HG03196 (cell line): ENCODE measurements around the gene KIF23.

Experiments used
- ATAC-seq: cut with Tn5 transposase; IDR thresholded peaks from one replicate; pipeline ENCODE4 v1.9.1; 2021; ENCODE audit not compliant: unreplicated experiment

The KIF23 gene

GRCh38 chr15:69394556-69395282 lies 19.4 kb upstream of the KIF23 start:
- no peak for ATAC-seq

GRCh38 chr15:69395460-69395859 lies 18.7 kb upstream of the KIF23 start:
- no peak for ATAC-seq

GRCh38 chr15:69395991-69396390 lies 18.2 kb upstream of the KIF23 start:
- ATAC-seq, result no peak

GRCh38 chr15:69398491-69398891 lies 15.7 kb upstream of the KIF23 start:
- no peak for ATAC-seq

- ATAC-seq, result no peak
Measured at GRCh38 chr15:69400850-69401249, 13.3 kb upstream of the KIF23 start.

- no peak for ATAC-seq
Measured at GRCh38 chr15:69402816-69403215, 11.3 kb upstream of the KIF23 start.

GRCh38 chr15:69403594-69403993 lies 10.6 kb upstream of the KIF23 start:
- ATAC-seq, result no peak

- no peak for ATAC-seq
Measured at GRCh38 chr15:69405110-69405509, 9.0 kb upstream of the KIF23 start.

GRCh38 chr15:69407719-69408400 lies 6.3 kb upstream of the KIF23 start:
- no peak for ATAC-seq

GRCh38 chr15:69408841-69409240 lies 5.3 kb upstream of the KIF23 start:
- ATAC-seq, result no peak

- ATAC-seq, result no peak
Measured at GRCh38 chr15:69410248-69410874, 3.8 kb upstream of the KIF23 start.

- no peak for ATAC-seq
Measured at GRCh38 chr15:69412274-69412673, 1.9 kb upstream of the KIF23 start.

- ATAC-seq, result no peak
Measured at GRCh38 chr15:69412701-69413100, 1.4 kb upstream of the KIF23 start.

GRCh38 chr15:69414701-69415167 lies 585 bp downstream of the KIF23 start:
- ATAC-seq, result peak; percentile 26

GRCh38 chr15:69415381-69415780 lies 1.2 kb downstream of the KIF23 start:
- ATAC-seq, result no peak

GRCh38 chr15:69417581-69417980 lies 3.4 kb downstream of the KIF23 start:
- ATAC-seq, result no peak

- no peak for ATAC-seq
Measured at GRCh38 chr15:69421498-69421897, 7.3 kb downstream of the KIF23 start.

GRCh38 chr15:69422336-69422895 lies 8.3 kb downstream of the KIF23 start:
- no peak for ATAC-seq

GRCh38 chr15:69424001-69424400 lies 9.9 kb downstream of the KIF23 start:
- no peak for ATAC-seq

GRCh38 chr15:69424748-69425413 lies 10.7 kb downstream of the KIF23 start:
- no peak for ATAC-seq

GRCh38 chr15:69433831-69434230 lies 19.7 kb downstream of the KIF23 start:
- ATAC-seq, result no peak
